GM21717 (cell line): ENCODE measurements around the gene EVX1.

Source experiments
- ATAC-seq: cut with Tn5 transposase; IDR thresholded peaks from one replicate; pipeline ENCODE4 v1.9.1; 2021; ENCODE audit warnings: mild to moderate bottlenecking, moderate library complexity; ENCODE audit not compliant: unreplicated experiment

The EVX1 gene

DNA sequence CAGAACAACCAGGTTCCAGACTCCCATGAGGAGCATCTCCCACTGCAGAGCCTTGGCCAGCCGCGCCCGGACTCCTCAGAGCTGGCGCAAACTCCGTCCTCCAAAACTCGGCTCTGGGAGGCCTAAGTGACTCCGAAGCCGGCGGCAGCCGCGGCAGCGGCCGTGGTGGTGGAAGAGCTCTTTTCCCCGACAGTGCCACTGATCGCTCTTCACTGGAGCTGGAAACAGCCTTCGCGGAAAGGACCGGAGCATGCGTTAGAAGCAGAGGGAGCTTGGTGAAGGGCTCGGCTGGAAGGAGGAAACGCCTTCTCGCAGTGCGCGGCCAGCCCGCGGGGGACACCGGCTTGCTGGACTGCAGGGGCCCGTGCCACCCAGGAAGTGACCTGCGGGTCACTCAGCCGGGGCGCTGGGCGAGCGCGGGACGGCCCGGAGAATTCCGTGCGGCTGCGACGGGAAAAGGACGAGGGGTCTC lies 37.7 kb upstream of the EVX1 start:
- ATAC-seq: no peak

DNA sequence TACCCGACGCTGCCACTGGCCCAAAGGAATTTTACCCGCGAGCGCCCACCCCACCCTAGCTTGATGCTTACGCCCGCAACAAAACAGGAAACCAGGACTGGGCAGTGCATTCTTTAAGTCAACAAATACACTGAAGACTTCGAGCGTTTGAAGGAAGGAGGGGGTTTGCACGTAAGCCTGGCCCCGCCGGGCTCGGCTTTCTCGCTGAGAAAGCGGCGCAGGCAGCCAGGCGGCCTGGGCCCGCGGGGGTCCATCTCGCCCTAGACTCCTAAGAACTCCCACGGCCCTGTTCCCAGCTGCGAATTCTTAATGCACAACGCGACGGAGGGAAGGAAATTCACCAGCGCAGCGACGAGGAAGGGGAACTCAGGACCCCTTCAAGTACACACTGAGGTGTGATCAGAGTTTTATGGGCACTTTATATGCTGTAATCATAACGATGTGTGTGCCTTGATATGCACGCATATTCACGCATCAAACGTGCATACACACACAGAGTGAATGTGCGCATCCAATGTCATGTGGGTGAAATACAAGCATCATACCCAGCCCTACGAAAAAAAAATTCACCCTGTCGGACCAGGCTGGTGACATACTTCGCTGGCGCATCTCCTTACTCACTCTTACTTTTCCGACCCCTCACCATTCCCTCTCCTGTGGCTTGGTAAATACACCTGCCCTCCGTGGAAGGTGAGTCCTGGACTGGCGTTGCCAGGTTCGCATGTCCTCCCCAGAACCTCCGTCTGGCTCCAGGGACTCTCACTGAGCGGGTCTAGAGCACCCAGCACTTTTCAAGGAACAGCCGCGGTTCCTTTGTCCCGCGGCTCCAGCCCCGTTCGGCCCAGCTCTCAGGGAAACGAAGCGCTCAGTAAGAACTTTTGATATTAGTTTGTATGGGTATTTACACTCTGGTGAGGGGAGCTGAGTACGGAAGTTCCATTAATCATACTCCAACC lies 37.0 kb upstream of the EVX1 start:
- no peak for ATAC-seq

DNA sequence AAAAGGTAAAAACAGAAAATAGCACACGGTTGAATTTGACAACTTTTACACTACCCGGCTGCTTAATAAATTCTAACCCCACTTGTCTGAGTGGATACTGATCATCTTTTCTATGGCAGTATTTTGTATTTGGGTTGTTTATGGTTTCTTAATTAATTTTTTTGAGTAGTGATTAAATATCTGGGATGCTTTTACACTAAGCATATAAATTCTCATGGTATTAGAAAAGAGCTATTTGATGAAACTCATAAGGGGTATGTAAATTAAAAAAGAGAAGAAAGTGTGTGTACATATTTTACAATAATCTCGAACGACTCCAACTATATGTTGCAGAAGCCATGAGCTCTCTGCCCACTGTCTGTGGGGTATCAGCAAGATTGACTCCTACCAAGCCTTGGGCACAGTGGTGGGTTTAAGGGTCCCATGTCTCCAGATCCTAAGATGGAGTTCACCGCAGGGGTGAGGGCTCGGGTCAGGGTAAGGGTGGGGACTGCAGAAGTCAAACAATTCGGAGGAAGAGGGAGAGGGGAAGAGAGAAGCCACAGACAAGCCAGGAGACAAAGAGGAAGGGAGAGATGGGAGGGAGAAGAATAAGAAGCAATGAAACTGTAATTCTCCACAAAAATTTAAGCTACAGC lies 35.1 kb upstream of the EVX1 start:
- ATAC-seq: no peak

DNA sequence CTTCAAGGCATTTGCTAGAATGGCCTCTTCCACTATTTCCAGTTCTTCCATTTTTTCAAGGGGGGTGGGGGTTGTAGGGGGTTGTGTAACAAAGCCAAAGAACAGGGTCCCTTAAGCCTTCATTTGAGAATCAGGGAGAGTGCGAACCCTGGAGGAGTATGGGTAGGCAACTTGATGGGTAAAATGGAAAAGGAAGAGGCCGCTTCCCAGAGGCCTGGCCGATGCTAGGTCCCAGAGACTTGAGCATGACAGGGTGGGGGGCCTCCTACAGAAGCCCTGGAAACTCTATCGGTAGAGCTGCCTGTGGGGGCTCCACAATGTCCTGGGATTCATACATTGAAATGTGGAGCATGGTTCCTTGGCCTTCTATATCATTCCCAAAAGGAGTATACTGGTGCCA lies 33.6 kb upstream of the EVX1 start:
- ATAC-seq: no peak

DNA sequence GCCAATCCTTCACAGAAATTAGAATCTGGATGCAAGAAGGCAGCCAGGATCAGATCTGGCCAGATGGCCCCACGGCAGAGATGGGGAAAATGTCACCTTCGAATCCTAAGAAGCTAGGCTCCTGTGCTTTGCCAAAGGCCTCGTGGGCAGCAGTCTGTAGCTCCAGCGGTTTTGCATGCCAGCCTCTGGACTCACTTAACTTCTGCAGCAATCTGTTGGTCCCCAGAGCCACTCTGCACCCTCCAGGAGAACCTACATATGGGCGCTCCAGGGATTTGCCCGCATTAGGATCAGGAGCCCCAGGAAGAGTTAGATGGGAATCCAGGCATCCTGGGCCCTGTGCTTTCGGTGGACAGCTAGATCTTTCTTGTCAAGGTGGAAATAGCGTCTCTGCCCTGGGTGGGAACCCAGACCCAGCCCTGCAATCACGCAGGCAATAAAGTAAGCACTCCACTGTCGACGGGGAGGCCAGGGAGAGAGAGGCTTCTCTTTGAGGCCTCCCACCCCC lies 32.6 kb upstream of the EVX1 start:
- ATAC-seq: no peak

DNA sequence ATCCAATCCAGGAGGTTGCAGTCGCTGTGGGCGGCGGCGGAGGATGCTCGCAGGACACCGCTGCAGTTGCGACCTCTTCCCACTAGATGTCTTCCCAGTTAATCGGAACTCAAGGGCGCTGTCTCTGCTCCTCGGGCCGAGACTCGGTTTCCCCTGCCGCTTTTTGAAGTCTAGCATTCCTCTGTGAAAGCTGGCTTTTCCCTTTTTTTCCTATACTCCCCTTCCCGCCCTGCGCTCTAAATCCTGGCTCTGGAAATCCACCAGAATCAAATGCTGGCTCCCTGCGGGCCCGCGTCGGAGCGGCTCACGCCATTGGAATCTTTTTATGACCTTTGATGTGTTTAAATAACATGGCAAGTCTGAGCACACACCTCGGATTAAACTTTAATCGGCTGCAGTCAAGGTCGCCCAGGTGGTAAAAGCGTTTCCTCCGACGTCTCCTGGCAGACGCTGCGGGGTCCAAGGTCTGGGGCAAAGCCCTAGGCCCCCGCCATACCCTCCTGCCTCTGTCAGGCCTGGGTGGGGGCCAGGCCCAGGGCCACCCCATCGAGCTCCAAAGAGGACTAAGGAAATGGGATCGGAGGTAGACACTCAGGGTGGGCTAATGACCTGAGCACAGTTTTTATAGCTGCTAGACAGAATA lies 32.0 kb upstream of the EVX1 start:
- ATAC-seq: no peak

DNA sequence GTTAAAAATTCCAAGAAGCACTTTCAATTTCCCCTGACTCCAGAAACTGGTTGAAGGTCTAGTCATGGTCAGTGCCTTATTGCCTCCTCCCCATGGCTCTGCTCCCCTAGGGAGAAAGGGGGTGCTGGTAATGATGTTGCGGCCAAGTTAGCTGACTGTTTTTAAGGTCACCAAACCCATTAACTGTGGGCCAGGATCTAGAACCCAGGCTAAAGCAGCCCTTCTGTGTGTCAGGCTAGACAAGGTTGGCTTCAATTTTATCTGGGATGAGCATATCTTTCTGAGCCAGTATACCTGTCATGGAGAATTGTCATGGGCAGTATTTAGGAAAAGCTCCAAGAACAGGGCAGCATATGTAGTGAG lies 31.5 kb upstream of the EVX1 start:
- ATAC-seq: no peak

DNA sequence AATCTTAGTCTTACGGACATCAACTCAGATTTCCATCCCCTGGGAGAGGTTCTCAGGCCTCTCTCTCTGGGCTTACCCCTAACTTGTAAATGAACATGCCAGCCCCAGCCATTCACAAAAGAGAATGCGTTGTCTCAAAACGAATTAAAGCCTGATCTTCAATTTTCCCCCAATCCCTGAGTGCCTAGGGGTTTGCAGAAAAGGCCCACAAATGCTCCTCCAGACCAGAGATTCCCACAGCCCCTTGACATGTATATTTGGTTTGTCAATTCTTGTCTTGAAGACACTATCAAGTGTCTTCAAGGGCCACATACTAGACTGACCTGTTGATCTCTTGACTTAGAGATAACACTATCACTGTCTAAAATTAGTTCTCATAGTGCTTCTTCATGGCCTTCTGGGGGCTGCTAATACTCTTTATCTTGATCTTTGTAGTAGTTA lies 30.8 kb upstream of the EVX1 start:
- ATAC-seq: no peak

DNA sequence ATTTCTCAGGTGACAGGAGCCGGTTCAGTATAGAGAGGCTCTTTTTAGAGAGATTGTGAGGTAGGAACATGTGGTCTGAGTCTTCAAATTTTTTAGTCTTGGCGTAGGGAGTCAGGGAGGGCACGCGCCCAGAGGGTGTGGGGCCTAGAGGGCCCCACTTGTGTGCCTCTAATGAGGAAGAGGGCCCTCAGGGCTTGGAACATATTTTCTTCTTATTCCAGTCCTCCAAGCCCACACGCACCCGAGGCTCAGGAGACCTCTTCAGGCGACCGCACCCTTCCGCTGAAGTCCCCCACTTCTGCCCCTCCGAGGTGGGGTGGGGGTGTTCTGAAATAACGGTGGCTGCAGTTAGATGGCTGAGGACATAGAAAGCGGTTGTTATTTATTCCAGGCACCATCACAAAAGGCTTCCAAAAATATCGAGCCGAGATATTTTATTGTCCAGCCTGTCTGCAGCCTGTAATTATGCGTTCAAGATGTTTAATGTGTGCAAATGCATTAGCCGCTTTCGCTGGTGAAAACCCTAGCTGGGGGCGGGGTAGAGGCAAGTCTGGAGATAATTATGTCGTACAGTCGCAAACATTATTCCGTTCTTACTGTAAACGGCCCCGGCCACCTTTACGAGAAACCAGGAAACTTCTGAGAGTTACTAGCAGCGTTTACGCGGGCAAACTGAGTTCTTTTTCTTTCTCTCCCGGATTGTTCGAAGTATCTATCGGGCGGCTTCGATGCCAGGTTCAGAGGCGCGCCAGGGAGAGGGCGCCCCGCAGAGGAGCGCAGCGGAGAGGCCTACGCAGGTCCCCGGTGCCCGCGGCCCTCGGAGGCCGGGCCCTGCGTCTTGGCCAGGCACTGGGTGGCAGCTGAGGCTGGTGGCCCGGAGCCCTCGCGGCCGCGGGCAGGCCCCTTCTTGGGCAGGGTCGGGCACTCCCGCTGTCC lies 29.8 kb upstream of the EVX1 start:
- ATAC-seq: no peak

DNA sequence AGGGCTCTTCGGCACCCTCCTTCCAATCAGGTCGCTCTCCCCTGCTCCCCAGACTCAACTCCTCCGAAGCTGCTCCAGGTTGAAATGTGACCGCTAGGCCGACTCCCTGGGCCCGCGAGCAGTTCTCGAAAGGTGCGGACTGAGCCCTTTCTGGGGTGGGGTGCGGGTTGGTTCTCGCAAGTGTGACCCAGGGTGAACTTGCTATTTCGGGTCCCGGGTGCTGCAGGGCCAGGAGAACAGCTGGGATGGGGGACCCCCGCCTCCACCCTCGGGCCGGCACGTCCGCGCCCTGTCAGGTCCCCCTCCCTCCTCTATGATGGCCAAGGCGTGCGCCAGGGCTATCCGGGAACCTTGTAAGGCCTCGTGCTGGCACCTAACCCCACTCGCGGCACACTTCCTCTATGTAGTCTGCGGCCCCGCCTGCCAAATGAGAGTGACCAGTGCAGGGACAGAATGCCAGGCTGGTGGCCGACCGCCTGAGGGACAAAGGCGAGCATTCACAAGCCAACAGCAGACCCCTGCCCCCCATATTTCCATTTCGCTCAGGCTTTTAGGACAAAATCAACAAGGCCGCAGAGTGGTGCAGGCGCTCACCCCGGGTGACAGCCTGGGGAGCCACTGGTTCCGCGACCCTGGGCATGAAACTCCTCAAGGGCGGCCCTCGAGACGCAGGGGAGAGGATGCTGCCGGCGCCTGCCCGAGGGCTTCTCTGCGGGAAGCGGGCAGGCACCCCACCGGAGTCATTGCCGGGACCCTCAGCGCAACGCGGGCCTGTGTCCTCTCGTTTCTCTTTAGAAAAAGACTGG lies 29.0 kb upstream of the EVX1 start:
- no peak for ATAC-seq

DNA sequence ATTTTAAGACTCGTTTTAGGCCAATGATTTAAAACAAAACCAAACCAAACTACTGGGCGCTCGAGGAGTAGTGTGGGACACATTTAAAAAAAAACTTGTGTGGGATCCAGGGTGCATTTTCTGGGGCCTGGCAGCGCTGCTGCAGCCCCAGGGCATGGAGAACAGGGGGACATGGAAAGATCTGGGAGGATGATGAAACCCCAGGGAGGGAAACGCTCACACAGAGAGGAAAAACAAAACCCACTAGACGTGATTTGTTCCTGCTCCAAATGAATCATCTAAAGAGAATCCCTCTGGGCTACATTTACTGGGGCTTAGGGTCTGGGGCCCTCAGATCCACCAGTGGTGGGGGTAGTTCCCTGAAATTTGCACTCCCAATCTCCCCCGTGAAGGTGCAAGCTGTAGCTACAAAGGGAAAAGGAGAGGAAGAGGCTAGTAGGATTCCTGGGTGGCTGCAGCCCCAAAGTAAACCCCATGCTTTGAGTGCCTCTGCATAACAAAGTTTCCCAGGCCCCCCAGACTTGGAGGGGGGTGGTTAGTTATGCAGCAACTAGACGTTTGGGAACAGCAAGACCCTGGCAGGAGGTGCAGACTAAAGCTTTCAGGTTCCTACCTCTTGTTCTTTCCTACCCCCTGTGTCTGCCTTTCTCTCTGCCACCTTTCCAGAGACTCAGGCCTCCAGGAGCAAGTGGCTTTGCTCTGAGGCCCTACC lies 28.2 kb upstream of the EVX1 start:
- no peak for ATAC-seq

DNA sequence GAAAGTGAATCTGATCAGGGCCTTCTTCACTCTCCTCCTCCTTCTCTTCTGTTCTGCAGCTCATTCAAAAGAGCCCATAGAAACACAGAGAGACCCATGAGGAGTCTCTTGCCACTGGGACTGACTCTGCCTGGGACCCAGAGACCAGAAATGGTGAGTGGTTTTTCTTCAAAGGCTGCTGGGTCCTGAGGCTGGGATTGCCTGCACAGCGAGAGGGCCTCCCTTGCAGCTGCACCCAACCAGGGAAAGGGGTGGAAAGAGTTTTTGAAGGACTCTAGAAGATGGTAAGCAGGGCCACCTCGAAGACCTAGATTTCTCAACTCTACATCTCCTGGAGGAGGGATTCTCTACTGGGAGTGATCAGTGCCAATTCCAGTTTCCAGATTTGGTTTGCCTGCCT lies 27.2 kb upstream of the EVX1 start:
- ATAC-seq: no peak

DNA sequence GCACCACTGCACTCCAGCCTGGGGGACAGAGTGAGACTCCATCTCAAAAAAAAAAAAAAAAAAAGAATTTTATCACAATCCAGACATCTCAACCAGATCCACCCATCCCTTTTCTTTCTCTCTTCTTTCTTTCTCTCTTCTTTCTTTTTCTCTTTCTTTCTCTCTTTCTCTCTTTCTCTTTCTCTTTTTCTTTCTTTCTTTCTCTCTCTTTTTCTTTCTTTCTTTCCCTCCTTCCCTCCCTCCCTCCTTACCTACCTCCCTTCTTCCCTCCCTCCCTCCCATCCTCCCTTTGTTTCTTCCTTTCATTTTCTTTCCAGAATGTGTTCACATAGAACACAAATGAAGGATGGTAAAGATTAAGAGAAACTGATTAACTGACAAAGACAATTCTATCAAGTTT lies 24.7 kb upstream of the EVX1 start:
- no peak for ATAC-seq

DNA sequence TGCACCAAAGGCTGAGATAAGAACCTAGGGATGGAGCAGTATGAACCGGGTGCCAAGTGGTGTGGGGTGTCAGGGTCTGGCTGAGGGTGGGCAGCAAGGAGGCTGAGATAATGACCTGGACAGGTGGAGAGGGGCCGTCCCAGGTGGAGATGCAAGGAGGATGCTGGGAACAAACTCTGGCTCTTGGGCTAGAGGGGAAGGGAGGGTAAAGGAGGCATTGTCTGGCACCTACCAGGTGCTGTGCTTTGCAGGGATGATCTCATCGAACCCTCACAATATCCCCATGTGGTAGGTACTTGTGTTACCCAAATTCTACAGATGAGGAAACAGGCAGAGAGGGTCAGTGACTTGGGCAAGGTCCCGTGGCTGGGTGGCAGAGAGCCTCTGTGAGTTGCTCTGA lies 22.8 kb upstream of the EVX1 start:
- no peak for ATAC-seq

DNA sequence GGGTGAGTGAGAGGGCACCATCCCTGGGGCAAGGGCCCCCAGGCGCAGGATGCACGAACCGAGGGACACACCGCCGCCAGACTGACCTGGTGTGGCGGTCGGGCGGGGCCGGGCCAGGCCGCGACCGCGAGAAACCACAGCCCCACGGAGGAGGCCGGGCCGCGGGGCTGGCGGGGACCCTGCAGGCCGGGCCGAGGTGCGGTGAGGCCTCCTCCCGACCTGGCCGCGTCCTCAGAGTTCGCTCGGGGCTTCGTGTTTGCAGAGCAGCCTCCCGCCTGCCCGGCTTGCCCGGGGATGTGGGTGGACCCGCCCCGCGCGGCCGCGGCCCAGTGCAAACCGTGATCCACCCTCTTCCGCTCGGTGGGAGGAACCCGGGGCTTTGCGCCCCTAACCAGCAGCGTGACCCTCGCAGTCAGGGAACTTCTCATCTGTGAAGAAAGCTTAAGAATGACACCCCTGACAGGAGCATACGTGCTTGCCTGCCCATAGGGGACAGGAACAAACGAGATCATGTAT lies 22.1 kb upstream of the EVX1 start:
- ATAC-seq: no peak

DNA sequence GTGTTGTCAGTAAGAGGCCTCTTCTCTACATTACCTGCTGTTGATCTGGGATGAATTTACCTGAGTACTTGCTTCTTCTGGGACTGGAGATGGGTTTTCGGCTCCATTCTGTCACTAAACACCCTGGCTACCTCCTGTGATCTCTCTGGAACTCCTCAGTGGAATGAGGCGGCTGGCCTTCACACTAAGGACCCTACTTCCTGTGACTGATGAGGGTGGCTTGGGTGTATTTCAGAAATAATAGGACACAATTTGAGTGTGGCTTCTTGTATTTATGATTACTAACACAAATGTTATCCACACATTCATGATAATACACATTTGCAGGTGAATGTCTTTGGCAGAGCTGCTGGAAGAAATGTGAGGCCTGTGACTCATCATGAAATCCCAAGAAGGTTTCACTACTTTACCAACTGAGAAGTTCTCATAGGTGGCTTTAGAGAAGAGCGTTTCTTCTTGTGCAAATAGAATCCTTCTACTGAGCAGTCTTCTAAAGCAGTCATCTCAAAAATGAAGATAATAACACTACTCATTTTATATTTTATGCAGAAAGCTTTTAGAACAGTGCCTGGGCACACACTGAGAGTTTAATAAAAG lies 21.3 kb upstream of the EVX1 start:
- ATAC-seq: no peak

DNA sequence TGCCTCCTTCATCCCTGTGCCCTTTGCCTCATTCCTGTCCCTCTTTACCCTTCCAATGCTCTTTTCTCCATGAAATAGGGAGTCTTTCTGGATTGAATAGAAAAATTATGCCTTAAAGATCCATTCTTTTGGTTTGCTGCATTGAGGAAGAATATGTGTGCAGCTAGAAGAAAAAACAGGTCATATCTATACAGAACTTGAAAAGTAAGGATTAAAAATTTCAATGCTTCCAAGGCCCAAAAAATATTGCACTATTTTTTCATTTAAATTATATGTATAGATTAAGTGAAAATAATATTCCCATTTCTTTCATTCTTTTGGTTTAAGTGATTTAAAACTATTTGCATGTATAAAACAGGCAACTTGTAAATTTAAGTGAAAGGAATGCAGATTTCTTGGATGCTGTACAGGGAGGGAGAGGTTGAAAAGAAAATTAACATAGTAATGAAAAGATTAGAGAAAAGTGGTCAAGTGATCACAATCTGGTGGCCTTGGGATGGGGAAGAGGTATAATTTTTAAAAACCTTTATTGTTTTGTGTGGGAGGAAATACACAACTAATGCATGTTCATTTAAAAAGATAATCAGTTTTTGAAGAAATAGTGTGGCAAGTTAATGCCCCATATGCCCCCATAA lies 18.5 kb upstream of the EVX1 start:
- no peak for ATAC-seq
